GM21423 (cell line): ENCODE data around the gene CIITA.
A peak's percentile ranks its signal among the peaks of the same experiment; 100 is the strongest.

Source experiments
- ATAC-seq: cut with Tn5 transposase; IDR thresholded peaks from one replicate; pipeline ENCODE4 v1.9.1; 2021; ENCODE audit warnings: mild to moderate bottlenecking, moderate library complexity; ENCODE audit not compliant: unreplicated experiment

Gene CIITA

DNA sequence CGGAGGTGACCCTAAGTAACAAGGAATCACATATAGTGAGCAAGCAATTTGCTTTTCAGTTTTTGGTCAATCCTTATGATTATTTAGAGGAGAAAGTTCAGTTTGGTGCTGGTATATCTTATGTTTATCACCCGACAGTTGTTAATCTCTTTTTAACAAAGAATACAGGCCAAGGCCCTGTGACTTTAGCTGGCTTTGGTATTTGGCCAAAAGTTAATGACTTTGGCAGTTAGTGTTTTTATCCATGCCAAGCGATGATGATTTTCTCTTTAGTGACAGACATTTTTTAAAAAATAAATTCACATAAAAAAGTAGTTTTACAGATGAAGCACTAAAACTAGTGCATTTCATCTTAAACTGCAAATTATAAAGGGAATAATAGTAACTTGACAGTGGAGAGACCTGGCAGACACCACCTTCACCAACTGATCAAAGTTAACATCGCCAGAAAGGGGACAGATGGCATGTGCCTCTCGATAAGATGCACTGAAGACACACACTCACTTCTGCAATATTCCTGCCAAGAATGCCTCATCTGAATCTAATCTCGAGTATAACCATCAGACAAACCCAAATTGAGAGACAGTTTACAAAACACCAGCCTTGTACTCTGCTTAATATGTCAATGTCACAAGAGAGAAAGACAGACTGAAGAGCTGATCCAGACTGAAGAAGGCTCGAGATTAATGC, 58.4 kb downstream of the CIITA start:
- ATAC-seq = no peak

DNA sequence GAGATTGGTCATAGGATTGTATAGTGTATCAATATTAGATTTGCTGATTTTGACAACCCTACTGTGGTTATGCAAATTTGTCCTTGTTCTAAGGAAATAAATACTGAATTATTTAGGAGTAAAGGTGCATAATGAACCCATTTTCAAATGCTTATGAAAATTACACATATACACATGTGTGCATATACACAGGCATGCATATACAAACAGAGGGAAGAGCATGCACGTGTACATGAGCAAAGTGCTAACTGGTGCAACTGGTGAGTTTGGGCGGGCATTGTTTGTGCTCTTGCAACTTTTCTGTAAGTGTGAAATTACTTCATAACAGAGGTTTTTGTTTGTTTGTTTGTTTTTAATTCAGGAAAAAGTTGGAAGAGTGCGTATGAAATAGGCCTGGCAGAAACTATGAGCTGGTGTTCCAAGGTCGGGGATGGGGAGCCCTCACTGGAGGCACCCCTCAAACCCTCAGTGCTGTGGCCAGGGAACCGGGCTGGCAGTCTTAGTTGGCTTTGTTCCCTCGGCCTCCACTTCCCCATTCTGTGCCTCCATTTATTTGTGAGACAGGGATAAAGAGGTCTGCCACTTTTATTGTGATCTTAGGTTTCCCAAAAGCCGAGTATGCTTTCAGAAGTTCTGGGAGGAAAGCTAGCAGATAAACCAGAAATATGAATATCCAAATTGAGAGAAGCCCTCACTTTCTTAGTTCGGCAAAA, 59.4 kb downstream of the CIITA start:
- no peak for ATAC-seq

DNA sequence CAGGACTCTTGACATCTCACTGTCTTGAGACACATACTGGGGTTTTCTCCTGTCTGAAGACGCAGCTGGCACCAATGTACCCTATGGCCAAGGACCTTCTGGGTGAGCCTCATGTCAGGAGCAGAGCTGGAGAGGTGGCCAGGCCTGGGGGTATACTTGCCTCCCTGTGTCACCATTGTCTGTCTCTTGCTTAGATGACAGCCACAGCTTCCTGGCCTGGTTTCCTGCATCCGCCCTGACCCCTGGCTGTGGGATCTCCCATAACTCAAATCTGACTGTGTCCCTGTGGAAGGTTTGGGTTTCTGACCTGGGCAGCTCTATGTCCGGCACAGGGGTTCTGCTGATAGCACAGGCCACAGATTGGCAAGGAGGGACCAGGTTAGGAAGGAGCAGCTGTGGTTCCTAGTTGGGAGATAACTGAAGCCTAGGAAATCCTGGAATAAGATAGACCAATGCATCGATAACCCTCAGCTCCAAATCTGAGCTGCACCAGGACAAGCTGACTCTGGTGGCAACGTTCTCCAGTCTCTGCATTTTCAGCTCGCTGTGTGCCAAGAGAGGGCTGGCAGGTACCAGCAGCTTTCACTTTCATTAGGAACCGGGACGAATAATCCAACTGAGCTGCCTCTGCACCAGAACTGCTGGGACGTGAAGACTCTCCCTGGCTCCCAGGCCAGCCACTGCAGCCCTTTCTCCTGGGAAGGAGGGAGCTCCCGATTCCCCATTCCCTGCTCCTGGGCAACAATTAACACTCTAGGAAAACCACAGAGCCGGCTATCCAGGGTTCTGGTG, 60.3 kb downstream of the CIITA start:
- no peak for ATAC-seq

DNA sequence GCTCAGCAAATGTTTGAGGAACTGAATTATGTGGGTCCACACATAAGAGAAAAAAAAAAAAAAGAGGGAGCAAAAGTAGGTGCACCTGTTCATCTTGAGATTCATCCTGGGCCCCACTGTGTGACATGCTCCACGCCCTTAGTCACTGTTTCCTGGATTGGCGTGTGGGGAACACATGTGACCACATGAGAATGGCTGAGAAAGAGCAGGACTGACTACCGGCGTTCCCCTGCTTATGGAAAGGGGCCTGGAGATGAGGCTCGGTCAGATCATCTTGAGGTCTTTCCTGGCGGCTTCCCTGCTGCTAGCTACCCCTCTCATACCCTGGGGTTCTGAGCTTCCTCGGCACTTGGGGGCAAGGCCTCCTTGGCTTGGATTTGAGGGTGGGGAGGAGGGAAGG, 61.3 kb downstream of the CIITA start:
- ATAC-seq = no peak

DNA sequence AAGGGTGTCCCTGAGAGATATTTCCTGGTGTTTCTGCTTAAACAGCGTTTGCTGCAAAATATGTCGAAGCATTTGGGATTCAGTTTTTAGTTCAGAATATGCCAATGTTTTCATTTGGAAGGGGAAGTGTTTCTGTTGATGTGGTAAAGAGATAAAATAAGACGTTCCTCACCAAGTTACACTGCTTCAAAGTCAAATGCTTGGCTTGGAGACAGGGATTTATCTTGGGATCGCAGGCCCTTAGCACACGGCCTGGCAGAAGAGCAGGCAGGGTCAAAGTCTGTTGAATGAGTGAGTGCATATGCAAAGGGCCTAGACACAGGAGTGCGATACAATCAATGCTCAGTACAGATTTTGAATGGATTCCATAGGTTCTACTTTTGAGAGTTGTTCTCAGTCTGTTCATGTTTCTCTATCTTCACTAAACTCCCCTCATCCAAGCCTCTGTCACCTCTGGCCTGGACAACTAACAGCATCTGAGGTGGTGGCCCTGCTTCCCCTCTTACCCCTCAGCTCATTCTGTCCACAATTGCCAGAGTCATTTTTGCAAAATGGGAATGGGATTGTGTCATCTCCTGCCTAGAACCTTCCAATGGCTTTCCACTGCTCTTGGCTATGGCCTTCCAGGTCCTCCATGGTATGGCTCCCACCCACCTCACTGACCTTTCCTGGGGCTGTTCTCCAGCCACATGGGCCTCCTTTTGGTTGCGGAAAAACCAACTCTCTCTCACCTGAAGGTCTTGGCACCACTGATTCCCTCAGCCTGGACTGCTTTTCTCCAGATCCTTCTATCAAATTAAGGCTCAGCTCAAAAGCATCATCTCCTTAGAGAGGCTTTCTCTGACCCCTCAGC, 62.0 kb downstream of the CIITA start:
- no peak for ATAC-seq

DNA sequence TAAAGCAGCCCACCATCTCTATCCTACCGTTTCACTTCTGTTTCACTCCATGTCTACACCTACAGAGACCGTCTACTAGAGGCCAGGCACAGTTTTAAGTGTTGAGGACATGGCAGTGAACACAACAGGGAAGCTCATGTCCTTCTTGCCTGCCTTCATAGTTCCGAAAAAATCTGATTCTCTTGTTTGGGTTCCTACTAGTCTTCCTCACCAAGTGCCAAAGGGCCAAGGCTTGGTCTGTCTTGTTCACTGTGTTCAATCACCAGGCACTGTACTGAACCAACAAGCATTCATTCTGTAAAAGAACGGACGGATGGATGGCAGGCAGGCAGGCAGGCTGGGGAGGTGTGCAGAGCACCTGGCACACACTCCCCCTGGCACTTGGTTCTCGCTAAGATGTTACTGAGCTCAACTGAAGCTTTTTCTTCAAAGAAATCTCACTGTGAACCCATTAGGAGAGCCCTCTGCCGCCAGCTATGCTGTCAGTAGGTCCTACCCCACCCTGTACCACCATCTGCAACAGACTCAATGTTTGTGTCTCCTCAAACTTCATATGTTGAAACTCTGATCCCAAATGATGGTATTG, 62.7 kb downstream of the CIITA start:
- ATAC-seq = no peak

DNA sequence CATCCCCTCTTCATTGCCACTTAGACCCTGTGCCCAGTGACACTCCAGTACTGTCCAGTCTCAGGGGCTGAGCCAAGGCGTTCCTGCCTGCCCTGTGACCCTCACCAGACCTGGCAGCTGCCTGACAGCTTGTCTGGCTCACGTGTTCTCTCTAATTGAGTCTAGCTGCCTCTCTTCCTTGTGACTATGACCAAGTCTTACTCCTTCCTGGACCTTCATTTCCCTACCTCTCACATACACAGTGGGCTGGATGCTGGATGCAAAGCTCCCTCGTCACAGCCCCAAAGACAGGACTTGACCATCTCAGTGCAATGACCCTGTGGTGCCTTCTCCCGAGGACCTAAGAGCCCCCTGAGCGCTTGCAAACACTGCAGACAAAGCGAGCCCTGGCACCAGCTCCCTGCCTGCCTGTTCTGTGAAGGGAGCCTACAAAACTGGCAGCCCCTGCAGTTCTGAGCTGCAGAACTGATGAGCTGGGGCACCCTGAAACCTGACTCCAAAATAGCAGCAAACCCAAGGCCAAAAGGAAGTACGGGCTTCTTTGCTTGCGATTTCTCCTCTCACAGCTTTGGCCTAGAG, 63.6 kb downstream of the CIITA start:
- no peak for ATAC-seq

DNA sequence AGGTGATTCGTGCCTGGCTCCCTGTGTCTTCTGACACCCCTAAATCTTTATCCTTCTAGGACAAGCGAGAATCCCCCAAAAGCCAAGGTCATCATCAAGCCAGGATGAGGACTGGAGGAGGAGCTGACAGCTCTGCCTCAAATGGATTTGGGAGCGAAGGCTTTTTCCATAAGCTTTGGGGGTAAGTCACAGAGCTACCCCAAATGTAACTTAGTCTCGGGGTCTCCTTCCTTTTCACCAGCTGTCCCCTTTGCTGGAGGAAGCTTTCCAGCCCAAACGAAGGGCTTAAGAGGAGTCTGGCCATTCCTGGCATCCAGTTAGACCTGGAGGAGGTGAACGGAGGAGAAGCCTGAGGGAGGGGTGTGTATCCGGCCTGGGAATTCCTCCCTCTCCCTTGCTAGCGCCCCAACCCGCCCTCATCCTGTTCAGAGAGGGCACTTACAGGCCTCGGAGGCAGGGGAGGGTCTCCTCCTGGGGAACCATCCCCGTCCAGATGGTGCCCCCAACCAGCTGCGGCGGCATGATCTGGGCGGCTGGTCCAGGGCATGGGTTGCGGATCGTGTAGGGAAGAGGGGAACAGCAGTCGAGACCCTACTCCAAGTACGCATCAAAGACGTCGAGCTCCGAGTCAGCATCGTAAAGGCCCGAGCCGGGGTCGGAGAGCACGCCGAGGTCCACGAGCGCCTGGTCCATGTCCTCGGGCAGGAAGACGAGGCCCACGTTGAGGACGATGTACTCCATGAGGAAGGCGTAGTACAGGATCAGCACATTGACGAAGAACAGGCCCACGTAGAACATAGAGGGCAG, 64.3 kb downstream of the CIITA start:
- no peak for ATAC-seq

DNA sequence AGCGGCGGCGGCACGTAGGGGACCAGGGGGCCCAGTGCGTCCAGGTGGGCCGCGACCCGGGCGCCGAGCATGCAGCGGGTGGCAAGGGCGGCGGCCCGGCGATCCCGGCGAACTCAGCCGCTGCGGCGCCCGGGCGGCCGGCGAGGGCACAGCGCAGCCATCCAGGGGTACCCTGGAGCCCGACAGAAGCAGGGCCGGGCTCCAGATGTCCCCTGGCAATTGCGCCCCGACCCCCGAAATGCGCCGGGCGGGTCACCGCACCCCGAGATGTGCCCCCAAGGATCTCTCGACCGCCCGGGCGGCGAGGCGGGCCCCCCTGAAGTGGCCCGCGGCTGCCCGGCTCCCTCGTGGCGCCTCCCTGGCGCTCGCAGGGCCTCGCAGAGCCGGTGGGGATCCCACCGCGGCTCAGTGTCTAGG, 64.9 kb downstream of the CIITA start:
- peak; percentile 3 for ATAC-seq

DNA sequence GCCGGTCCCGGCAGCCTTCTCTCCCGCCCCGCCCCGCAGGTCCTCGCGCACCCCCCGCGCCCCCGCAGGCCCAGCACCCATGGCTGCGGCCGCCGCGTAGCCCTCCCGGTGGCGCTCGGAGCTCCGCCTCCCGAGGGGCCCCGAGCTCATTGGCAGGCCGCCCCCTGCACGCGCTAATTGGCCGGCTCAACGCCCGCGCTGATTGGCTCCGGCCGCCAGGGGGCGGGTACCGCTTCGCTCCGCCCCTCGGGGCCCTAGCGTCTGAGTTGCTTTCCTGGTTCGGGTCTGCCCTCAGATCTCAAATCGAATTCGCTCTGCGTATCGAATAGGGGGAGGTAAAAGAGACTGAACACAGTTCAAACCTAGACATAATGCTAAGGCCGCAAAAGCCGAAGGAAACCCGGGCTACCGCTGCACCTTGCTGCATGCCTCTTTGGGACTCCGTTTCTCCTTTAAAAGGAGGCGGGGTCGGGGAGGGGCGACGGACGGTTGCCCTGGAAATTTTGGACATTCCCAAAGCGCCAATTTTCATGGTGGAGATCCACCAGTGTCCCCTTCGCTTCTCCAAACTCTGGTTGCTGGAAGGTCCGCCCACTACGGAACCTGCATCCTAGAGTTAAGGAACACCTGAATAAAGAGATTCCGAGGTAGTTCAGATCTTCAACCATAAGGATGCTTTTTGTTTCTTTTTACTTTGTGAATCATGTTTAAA, 65.5 kb downstream of the CIITA start, which contains the start of gene DEXI:
Gene DEXI, minus strand, starts transcription at position 117 of the 712 bp plus-strand sequence. CDS start 463 bp downstream, outside the sequence.
- ATAC-seq = peak; percentile 62

DNA sequence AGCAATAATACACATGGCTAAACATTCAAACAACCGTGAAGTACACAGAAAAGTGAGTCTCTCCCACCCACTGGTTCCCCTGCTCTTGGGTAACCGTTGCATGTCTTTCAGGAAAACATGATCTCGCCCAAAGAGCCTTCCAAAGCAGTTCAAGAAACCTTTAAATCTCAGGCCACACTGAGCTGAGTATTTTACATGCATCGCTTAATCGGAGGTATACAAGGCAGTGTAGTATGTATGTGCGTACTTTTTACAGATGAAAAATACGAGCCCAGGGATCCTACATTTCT, 66.0 kb downstream of the CIITA start:
- no peak for ATAC-seq

DNA sequence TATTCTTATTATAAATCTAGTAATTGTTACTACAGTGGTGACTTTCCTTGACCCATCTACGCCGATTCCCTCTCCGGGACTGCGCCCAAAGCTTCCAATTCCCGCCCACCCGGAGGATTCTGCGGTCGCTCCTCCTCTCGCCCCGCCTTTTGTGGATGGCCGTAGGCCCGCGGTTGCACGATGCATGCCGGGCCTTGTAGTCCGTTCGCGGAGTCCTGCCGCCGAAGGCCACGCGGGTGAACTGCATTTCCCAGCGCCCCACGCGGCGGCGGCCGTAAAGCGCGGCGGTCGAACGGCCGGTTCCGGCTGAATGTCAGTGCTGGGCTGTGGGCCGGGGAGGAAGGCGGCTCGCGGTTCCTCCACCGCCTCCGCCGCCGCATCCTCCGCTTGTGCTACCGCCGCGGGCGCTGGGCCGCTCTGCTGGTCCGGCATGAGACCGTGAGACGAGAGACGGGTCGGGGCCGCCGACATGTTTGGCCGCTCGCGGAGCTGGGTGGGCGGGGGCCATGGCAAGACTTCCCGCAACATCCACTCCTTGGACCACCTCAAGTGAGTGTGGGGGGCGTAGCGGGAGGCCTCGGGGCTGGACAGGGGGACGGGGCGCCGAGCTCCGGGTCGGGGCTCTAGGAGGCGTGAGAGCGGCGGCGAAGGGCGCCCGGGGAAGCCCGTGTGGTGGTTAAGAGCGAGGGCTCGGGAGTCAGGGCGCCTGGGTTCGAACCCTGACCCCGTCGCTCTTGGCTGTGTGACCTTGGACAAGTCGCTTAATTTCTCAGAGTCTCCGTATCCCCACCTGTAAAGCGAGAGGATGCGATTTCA, 67.5 kb downstream of the CIITA start, which contains the start of gene CLEC16A:
Gene CLEC16A, plus strand, starts transcription at position 316 of the 816 bp plus-strand sequence. Its CDS starts 154 bp downstream, at position 470.
- ATAC-seq = peak; percentile 64

DNA sequence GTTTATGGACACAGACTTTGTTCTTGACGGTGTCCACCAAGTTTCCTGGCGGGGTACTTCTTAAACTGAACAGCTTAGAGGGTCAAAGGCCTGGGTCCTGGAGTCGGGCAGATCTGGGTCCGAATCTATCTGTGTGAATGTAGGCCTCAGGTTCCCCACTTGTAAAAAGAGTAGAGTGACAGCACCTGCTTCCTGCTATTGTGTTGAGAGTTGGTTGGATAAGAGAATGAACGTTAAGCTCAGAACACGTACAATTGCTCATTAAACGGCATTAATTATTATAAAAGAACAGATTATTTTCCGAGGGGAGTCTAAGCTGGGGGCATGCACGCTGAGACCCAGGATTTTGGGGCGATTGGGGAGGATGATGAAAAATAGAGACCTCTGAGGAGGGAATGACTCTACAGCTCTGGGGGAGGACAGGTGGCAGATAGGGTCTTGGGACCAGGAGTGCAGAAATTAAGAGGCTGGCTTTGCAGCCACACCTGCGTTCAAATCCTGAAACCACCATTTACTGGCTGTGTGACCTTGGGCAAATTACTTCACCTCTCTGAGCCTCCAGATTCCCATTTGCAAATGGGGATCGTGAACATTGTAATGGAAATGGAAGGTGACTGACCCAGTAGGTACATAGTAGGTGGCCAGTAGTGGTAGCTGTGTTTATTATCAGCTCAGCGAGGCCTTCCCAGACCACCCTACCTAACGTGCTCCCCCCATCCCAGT, 68.2 kb downstream of the CIITA start:
- no peak for ATAC-seq

DNA sequence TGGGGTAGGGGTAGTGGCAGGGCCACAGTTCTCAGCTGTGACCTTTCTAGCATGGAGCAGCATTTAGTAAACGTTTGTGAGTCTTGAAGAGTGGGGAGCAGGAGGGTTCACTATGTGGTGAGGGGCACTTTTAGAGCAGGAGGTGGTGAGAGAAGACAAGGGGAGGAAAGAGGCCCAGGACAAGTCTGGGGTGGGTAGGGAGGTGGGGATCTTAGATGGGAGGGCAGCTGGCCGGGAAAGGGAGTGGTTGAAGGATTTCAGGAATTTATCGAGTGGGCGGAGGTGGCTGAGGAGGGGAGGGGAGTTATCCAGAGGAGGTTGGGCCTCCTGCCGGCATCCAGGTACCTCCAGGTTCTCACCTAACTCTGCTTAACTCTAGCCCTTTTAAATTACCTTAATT, 69.3 kb downstream of the CIITA start:
- ATAC-seq = no peak

DNA sequence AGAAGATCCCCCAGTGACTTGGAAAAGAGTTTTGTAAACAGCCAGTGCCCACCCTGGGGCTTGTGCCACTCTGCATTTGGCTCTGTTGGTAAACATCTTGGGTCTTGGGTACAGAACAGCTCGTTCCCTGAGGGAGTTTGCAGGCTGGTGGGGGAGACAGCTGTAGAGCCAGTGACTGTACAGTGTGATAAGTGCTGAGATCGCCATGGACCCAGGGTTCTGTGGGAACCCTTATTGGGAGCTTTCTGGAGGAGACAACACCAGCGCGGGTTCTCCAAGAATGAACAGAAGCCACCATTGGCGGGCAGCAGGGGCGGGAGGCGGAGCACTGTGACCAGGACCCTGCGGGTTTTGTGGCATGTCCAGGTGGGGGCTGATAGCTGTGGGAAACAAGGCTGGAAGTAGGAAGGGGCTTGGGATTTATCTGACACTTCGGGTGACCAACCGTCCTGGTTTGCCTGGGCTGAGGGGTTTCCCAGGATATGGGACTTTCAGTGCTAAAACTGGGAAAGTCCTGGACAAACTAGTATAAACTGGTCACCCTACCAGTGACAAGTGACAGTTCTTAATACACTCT, 70.3 kb downstream of the CIITA start:
- no peak for ATAC-seq

DNA sequence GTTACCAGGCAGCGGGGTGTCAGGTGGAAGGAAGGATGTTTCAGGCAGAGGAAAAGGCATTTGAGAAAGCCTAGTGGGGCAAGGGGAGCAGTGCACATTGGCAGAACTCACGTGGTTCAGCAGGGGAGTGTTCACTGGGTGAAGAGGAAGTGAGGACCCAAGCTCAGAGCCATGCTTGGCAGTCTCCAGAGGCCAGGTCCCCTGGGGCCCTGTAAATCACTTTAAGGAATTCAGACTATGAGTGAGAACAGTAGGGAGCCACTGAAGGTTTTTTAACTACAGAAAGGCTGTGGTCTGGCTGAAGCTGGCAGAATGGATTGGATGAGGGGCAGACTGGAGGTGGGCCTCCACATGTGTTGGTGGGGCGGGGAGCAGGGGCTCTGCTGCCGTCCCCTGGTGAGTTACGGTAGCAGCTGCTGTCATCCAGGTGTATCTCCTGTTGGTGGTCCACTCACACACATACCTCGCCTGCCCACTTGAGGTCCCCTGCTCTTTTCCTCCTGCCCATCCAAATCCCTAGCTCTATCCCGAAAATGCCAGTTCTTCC, 72.5 kb downstream of the CIITA start:
- ATAC-seq = peak; percentile 79

DNA sequence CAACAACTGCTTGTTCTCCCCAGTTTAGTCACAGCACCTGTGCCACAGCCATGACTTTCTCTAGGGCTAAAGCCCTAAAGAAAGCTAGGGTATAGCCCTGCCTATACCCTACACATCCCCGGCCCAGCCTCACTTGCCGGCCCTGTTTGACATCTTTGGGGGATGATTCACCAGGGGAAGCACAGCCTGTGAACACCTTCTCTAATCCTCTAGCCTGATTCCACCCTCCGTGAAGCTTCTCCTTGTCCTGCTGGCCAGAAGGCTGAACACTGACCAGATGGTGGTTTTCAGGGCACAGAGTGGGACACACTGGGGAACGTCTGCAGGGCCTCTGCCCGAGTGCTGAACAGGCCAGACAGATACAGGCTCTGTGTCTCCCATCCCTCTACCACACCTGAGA, 73.4 kb downstream of the CIITA start:
- ATAC-seq = no peak
